ENCODE measurements around the gene SLC29A1. TPM values are rescaled to one million over a fixed set of nuclear protein-coding genes. Genes with fewer than 3 reads are reported as not detected.
A peak's percentile ranks its signal among the peaks of the same experiment; 100 is the strongest.

The SLC29A1 gene
- total and polyA plus RNA-seq, 9 of the 15 experiments (the other 6 are each of a cell fraction or from before 2014, with no cell fraction given) = 18.9 to 170 (median 57.7) TPM

DNA sequence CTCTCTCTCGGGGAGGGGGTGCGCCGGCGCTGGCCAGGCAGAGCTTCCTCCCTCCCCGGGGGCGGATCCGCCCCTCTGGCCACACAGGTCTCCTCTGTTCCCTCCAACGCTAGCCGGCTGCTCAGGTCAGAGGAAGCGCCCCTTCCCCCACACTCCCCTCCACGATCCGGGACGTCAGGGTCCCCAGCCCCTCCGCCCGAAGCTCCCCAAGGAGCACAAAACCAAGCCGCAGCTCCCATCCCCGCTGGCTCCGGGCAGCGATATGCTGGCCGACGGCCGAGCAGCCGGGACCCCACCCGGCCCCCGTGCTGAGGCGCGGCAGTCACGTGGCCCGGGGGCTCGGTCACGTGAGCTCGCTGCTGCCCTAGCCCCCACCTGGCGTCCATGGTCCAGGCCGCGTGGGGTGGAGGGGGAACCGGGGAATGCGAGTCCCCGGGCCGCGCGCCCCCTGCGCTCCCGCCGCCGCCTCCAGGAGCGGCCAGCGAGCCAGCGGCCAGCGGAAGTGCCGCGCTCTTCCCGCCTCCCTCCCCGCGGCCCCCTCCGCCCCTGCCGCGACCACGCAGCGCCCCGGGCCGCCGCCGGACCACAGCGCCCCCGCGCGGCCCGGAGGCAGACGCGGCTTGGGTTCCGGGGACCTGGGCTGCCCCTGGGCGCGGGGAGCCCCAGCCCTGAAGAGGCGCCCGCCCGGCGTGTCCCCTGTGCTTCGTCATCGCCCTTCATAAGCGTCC lies 33.8 kb downstream of the SLC29A1 start, which contains the start of gene SLC35B2 (continued):
- TF ChIP-seq ADNP (tag; IDR thresholded peaks at IDR 0.05) (no peak), KDM2B (CRISPR knock-in tag; IDR thresholded peaks at IDR 0.05) (0 out of 2 replicates have a peak, but pooled peaks have one; percentile 20), TRIM28 (IDR thresholded peaks at IDR 0.05) (no peak), DMBX1 (CRISPR knock-in tag; IDR thresholded peaks at IDR 0.05; ENCODE audit: borderline replicate concordance) (no peak), HNRNPUL1 (IDR thresholded peaks at IDR 0.05; ENCODE audit: low read length) (no peak), ZEB2 (IDR thresholded peaks at IDR 0.05) (no peak), ZNF717 (CRISPR knock-in tag; IDR thresholded peaks at IDR 0.05) (no peak), RUNX1 (IDR thresholded peaks at IDR 0.05; ENCODE audit: low read depth) (no peak), NEUROD1 (IDR thresholded peaks at IDR 0.05; ENCODE audit: borderline replicate concordance, low read depth, low read length, partially characterized antibody) (peak; percentile 49), ZNF274 (IDR thresholded peaks at IDR 0.05; ENCODE audit: borderline replicate concordance, low read depth, low read length) (no peak), TEAD2 (tag; IDR thresholded peaks at IDR 0.05) (no peak), ZNF436 (CRISPR knock-in tag; IDR thresholded peaks at IDR 0.05) (no peak), ETV1 (tag; conservative IDR thresholded peaks at IDR 0.05; ENCODE audit: low read depth) (peak; percentile 79), LEF1 (IDR thresholded peaks at IDR 0.05) (peak; percentile 76; the same call in 1 of the 2 replicates), SMAD1 (IDR thresholded peaks at IDR 0.05; ENCODE audit: low read depth, low read length, partially characterized antibody) (no peak), SIX5 (IDR thresholded peaks at IDR 0.05; ENCODE audit: borderline replicate concordance in 1 of 2, insufficient read depth in 1 of 2, low read depth in 1 of 2, low read length in 2 of 2) (no peak), POLR2H (tag; IDR thresholded peaks at IDR 0.05; ENCODE audit: low read depth) (peak; percentile 75)
- TF ChIP-seq, protein P1, sequence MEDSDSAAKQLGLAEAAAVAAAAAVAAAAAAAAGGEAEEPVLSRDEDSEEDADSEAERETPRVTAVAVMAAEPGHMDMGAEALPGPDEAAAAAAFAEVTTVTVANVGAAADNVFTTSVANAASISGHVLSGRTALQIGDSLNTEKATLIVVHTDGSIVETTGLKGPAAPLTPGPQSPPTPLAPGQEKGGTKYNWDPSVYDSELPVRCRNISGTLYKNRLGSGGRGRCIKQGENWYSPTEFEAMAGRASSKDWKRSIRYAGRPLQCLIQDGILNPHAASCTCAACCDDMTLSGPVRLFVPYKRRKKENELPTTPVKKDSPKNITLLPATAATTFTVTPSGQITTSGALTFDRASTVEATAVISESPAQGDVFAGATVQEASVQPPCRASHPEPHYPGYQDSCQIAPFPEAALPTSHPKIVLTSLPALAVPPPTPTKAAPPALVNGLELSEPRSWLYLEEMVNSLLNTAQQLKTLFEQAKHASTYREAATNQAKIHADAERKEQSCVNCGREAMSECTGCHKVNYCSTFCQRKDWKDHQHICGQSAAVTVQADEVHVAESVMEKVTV (CRISPR knock-in tag; IDR thresholded peaks at IDR 0.05) = no peak
- TF ChIP-seq, protein P2, sequence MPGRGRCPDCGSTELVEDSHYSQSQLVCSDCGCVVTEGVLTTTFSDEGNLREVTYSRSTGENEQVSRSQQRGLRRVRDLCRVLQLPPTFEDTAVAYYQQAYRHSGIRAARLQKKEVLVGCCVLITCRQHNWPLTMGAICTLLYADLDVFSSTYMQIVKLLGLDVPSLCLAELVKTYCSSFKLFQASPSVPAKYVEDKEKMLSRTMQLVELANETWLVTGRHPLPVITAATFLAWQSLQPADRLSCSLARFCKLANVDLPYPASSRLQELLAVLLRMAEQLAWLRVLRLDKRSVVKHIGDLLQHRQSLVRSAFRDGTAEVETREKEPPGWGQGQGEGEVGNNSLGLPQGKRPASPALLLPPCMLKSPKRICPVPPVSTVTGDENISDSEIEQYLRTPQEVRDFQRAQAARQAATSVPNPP (IDR thresholded peaks at IDR 0.05; ENCODE audit: borderline replicate concordance, insufficient read depth, insufficient read length) = no peak
- TF ChIP-seq, protein P3, sequence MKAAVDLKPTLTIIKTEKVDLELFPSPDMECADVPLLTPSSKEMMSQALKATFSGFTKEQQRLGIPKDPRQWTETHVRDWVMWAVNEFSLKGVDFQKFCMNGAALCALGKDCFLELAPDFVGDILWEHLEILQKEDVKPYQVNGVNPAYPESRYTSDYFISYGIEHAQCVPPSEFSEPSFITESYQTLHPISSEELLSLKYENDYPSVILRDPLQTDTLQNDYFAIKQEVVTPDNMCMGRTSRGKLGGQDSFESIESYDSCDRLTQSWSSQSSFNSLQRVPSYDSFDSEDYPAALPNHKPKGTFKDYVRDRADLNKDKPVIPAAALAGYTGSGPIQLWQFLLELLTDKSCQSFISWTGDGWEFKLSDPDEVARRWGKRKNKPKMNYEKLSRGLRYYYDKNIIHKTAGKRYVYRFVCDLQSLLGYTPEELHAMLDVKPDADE (conservative IDR thresholded peaks at IDR 0.05; ENCODE audit: control insufficient read depth, low read depth, low read length) = peak; percentile 29; the same call in 1 of the 2 replicates
- TF ChIP-seq, protein P4, sequence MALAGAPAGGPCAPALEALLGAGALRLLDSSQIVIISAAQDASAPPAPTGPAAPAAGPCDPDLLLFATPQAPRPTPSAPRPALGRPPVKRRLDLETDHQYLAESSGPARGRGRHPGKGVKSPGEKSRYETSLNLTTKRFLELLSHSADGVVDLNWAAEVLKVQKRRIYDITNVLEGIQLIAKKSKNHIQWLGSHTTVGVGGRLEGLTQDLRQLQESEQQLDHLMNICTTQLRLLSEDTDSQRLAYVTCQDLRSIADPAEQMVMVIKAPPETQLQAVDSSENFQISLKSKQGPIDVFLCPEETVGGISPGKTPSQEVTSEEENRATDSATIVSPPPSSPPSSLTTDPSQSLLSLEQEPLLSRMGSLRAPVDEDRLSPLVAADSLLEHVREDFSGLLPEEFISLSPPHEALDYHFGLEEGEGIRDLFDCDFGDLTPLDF (CRISPR knock-in tag; IDR thresholded peaks at IDR 0.05) = no peak
- TF ChIP-seq, protein P5, sequence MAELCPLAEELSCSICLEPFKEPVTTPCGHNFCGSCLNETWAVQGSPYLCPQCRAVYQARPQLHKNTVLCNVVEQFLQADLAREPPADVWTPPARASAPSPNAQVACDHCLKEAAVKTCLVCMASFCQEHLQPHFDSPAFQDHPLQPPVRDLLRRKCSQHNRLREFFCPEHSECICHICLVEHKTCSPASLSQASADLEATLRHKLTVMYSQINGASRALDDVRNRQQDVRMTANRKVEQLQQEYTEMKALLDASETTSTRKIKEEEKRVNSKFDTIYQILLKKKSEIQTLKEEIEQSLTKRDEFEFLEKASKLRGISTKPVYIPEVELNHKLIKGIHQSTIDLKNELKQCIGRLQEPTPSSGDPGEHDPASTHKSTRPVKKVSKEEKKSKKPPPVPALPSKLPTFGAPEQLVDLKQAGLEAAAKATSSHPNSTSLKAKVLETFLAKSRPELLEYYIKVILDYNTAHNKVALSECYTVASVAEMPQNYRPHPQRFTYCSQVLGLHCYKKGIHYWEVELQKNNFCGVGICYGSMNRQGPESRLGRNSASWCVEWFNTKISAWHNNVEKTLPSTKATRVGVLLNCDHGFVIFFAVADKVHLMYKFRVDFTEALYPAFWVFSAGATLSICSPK (IDR thresholded peaks at IDR 0.05; ENCODE audit: borderline replicate concordance) = no peak
